ENCODE data around the gene CARD19. TPM values are rescaled to one million over a fixed set of nuclear protein-coding genes. Genes with fewer than 3 reads are reported as not detected.
A peak's percentile ranks its signal among the peaks of the same experiment; 100 is the strongest.

Gene CARD19
- total and polyA plus RNA-seq, 8 donors = 16.9 to 43.0 (median 23.1) TPM

GRCh38 chr9:93128011-93128714, 32.1 kb downstream of the CARD19 start:
- DNase-seq (peak in 2 of 4 donors; percentile 29 to 64), ATAC-seq (no peak)
- peaks cover 0 to 39% of the 10 kb centered on the region in 2 donors for H3K36me3 ChIP-seq
- H3K4me3 ChIP-seq = no peak overlapping the region
- peaks cover 39 to 93% of the 10 kb centered on the region in 2 donors for H3K4me1 ChIP-seq
- no peaks in the 10 kb centered on the region for H3K27me3 ChIP-seq
- intact Hi-C loops (cut with DNase I) = no loop called here
- peak overlapping the region; percentile 57 to 82 for H3K27ac ChIP-seq
- H3K9me3 ChIP-seq = no peaks in the 10 kb centered on the region
- TF ChIP-seq CTCF (IDR thresholded peaks at IDR 0.05) = no peak

GRCh38 chr9:93128715-93129224, 32.8 kb downstream of the CARD19 start:
- H3K9me3 ChIP-seq = no peaks in the 10 kb centered on the region
- peak overlapping the region in 1 of 2 donors; percentile 82 for H3K27ac ChIP-seq
- DNase-seq (peak in 1 of 4 donors; percentile 21), ATAC-seq (no peak)
- TF ChIP-seq CTCF (IDR thresholded peaks at IDR 0.05) = no peak
- intact Hi-C loops (cut with DNase I) = no loop called here
- H3K36me3 ChIP-seq = peaks cover 0 to 33% of the 10 kb centered on the region in 2 donors
- no peak overlapping the region for H3K4me3 ChIP-seq
- H3K27me3 ChIP-seq = no peaks in the 10 kb centered on the region
- H3K4me1 ChIP-seq = peaks cover 40 to 94% of the 10 kb centered on the region in 2 donors

GRCh38 chr9:93129286-93129685, 33.3 kb downstream of the CARD19 start:
- peaks cover 40 to 91% of the 10 kb centered on the region in 2 donors for H3K4me1 ChIP-seq
- peak overlapping the region in 1 of 2 donors; percentile 82 for H3K27ac ChIP-seq
- H3K36me3 ChIP-seq = peaks cover 0 to 28% of the 10 kb centered on the region in 2 donors
- intact Hi-C loops (cut with DNase I) = no loop called here
- peak in 2 of 4 donors; percentile 49 to 83 for DNase-seq
- no peak for ATAC-seq
- H3K9me3 ChIP-seq = no peaks in the 10 kb centered on the region
- H3K27me3 ChIP-seq = no peaks in the 10 kb centered on the region
- TF ChIP-seq CTCF (IDR thresholded peaks at IDR 0.05) = no peak
- H3K4me3 ChIP-seq = no peak overlapping the region

- Histone ChIP-seq H3K4me1 (peaks cover 45 to 94% of the 10 kb centered on the region in 2 donors), H3K27me3 (no peaks in the 10 kb centered on the region), H3K27ac (peak overlapping the region; percentile 82 to 99), H3K36me3 (peaks cover 0 to 21% of the 10 kb centered on the region in 2 donors), H3K4me3 (peak overlapping the region in 1 of 2 donors; percentile 95), H3K9me3 (no peaks in the 10 kb centered on the region)
- intact Hi-C loops (cut with DNase I) = no loop called here
- peak in 1 of 4 donors; percentile 71 for DNase-seq
- ATAC-seq = no peak
- TF ChIP-seq CTCF (IDR thresholded peaks at IDR 0.05) = no peak
Measured at GRCh38 chr9:93129691-93130500, 33.9 kb downstream of the CARD19 start.
